Suprapubic skin (tissue), 3 donors: ENCODE results near the gene BRMS1L.

Experiments used
- POLR2A ChIP-seq, 2 donors: fragments of 450-650 bp; IDR thresholded peaks; one replicate each; pipeline ENCODE4 v1.6.1; 2017; ENCODE audit warnings: antibody characterized with exemption in 2 of 2, mild to moderate bottlenecking in 2 of 2, moderate library complexity in 2 of 2
- TF ChIP-seq, protein P1 (sequence below), 2 donors: fragments of 200-600 bp in 1 of 2; fragments of 450-650 bp in 1 of 2; sonication (generic) in 1 of 2; IDR thresholded peaks; one replicate each; pipeline ENCODE4 v1.5.1; 2016 to 2019; ENCODE audit warnings: antibody characterized with exemption in 2 of 2, mild to moderate bottlenecking in 1 of 2, moderate library complexity in 1 of 2

- no peak for TF ChIP-seq POLR2A (IDR thresholded peaks at IDR 0.05)
- TF ChIP-seq, protein P1, sequence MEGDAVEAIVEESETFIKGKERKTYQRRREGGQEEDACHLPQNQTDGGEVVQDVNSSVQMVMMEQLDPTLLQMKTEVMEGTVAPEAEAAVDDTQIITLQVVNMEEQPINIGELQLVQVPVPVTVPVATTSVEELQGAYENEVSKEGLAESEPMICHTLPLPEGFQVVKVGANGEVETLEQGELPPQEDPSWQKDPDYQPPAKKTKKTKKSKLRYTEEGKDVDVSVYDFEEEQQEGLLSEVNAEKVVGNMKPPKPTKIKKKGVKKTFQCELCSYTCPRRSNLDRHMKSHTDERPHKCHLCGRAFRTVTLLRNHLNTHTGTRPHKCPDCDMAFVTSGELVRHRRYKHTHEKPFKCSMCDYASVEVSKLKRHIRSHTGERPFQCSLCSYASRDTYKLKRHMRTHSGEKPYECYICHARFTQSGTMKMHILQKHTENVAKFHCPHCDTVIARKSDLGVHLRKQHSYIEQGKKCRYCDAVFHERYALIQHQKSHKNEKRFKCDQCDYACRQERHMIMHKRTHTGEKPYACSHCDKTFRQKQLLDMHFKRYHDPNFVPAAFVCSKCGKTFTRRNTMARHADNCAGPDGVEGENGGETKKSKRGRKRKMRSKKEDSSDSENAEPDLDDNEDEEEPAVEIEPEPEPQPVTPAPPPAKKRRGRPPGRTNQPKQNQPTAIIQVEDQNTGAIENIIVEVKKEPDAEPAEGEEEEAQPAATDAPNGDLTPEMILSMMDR (IDR thresholded peaks at IDR 0.05): no peak
Measured at GRCh38 chr14:35844494-35844893, 18.4 kb downstream of the BRMS1L start.
